Islet of Langerhans (tissue), 1 donor: ENCODE data around the gene ZNF629.
"Not testable (repeated sequence)": the region's sequence is repeated elsewhere in the genome, so short reads cannot be mapped to it uniquely, and the experiment has no call there.

Experiments
- FAIRE-seq: peaks from one replicate; lab custom pipeline; 2011; peaks lifted over from hg19 to GRCh38; lab: Jason Lieb, UNC

The ZNF629 gene

GRCh38 chr16:30786936-30787612, at the start of gene ZNF629:
ZNF629 (minus strand) TSS chr16:30787205; CDS start chr16:30784482, 2,723 bp downstream.
- no peak for FAIRE-seq

GRCh38 chr16:30834130-30834740, 47.2 kb upstream of the ZNF629 start:
- FAIRE-seq, result no peak

- FAIRE-seq, result no peak
Observed at GRCh38 chr16:30830072-30830417, 43.0 kb upstream of the ZNF629 start.

GRCh38 chr16:30829130-30830071, 42.4 kb upstream of the ZNF629 start:
- FAIRE-seq, result no peak

- no peak for FAIRE-seq
Observed at GRCh38 chr16:30821891-30822290, 34.9 kb upstream of the ZNF629 start.

- FAIRE-seq, result not testable (repeated sequence)
Observed at GRCh38 chr16:30821441-30821840, 34.4 kb upstream of the ZNF629 start.

- FAIRE-seq, result no peak
Observed at GRCh38 chr16:30820952-30821421, 34.0 kb upstream of the ZNF629 start.

GRCh38 chr16:30816769-30817168, 29.8 kb upstream of the ZNF629 start:
- no peak for FAIRE-seq

GRCh38 chr16:30813821-30814189, 26.8 kb upstream of the ZNF629 start:
- FAIRE-seq, result no peak

- not testable (repeated sequence) for FAIRE-seq
Observed at GRCh38 chr16:30809675-30810074, 22.7 kb upstream of the ZNF629 start.

GRCh38 chr16:30808890-30809426, 22.0 kb upstream of the ZNF629 start:
- FAIRE-seq, result not testable (repeated sequence)

GRCh38 chr16:30808146-30808545, 21.1 kb upstream of the ZNF629 start:
- FAIRE-seq, result no peak

- no peak for FAIRE-seq
Observed at GRCh38 chr16:30805370-30806169, 18.6 kb upstream of the ZNF629 start.

GRCh38 chr16:30805056-30805369, 18.0 kb upstream of the ZNF629 start:
- no peak for FAIRE-seq

GRCh38 chr16:30802936-30803335, 15.9 kb upstream of the ZNF629 start:
- FAIRE-seq, result no peak

- no peak for FAIRE-seq
Observed at GRCh38 chr16:30797670-30798309, 10.8 kb upstream of the ZNF629 start.

- no peak for FAIRE-seq
Observed at GRCh38 chr16:30794634-30795033, 7.6 kb upstream of the ZNF629 start.

GRCh38 chr16:30793508-30794069, 6.6 kb upstream of the ZNF629 start:
- no peak for FAIRE-seq

GRCh38 chr16:30787613-30788378, 791 bp upstream of the ZNF629 start:
- FAIRE-seq, result no peak
